B cell (primary cell): ENCODE measurements around the gene PKNOX2. TPM values are rescaled to one million over a fixed set of nuclear protein-coding genes. Genes with fewer than 3 reads are reported as not detected.

Experiments used
- ATAC-seq: fragments of 200-7000 bp; cut with Tn5 transposase; one replicate; pipeline ENCODE4 v1.10.0; 2021; ENCODE audit warnings: low read depth, mild to moderate bottlenecking, moderate number of reproducible peaks, moderate library complexity
- CTCF ChIA-PET: fragments of 350-600 bp; sonication (Branson Sonifier 250); formaldehyde crosslinking; loops from one replicate; lab custom pipeline; 2021; ENCODE audit warnings: antibody characterized with exemption, inconsistent platforms; lab: Charles Lee
- POLR2A ChIA-PET: fragments of 350-600 bp; sonication (Branson Sonifier 250); formaldehyde crosslinking; loops from one replicate; lab custom pipeline; 2021; ENCODE audit warnings: antibody characterized with exemption; lab: Charles Lee
- DNase-seq: peaks from one replicate; pipeline ENCODE4 v3.0.0; 2013
- H2AFZ ChIP-seq: 2 replicates; pipeline ENCODE4 v1.6.1; 2012; ENCODE audit warnings: mild to moderate bottlenecking, low read depth, low read length; ENCODE audit not compliant: insufficient read depth, poor library complexity, severe bottlenecking
- H3K27ac ChIP-seq, 2 donors: 1 replicate in 1 of 2; 2 replicates in 1 of 2; pipeline ENCODE4 v1.5.1; 2012 to 2013; ENCODE audit warnings: low read length in 2 of 2, mild to moderate bottlenecking in 2 of 2, moderate library complexity in 1 of 2
- H3K27me3 ChIP-seq, 4 experiments: fragments of 200-600 bp in 1 of 4; sonication (generic) in 1 of 4; replicated peaks in 1 of 4; 1 replicate in 2 of 4; 2 replicates in 2 of 4; pipeline versions ENCODE4 v1.6.1 to v1.7.0; 2013 to 2016; ENCODE audit warnings: low read length in 3 of 4, mild to moderate bottlenecking in 2 of 4, mixed read lengths in 1 of 4, moderate library complexity in 1 of 4; ENCODE audit not compliant: insufficient read depth in 4 of 4, control insufficient read depth in 3 of 4; ENCODE audit errors: control extremely low read depth in 1 of 4
- H3K36me3 ChIP-seq, 2 experiments: replicated peaks in 1 of 2; 1 replicate in 1 of 2; 2 replicates in 1 of 2; pipeline versions ENCODE4 v1.6.1 to v1.7.1; 2013; ENCODE audit warnings: low read length in 1 of 2; ENCODE audit not compliant: insufficient read depth in 2 of 2, control insufficient read depth in 1 of 2; ENCODE audit errors: control extremely low read depth in 1 of 2, extremely low read depth in 1 of 2
- H3K4me1 ChIP-seq, 2 donors: fragments of 200-600 bp in 1 of 2; sonication (generic) in 1 of 2; 1 replicate in 1 of 2; 2 replicates in 1 of 2; pipeline versions ENCODE4 v1.5.1 to v1.6.1; 2013 to 2017; ENCODE audit warnings: low read length in 2 of 2; ENCODE audit not compliant: control insufficient read depth in 2 of 2, insufficient read depth in 2 of 2
- H3K4me2 ChIP-seq: replicated peaks from 2 replicates; pipeline ENCODE3; 2012; ENCODE audit warnings: mild to moderate bottlenecking, low read depth, low read length; ENCODE audit not compliant: poor library complexity, severe bottlenecking
- H3K4me3 ChIP-seq, 5 experiments: fragments of 200-600 bp in 1 of 5; sonication (generic) in 1 of 5; 1 replicate in 3 of 5; 2 replicates in 2 of 5; pipeline versions ENCODE4 v1.5.1 to v1.7.0; 2011 to 2016; ENCODE audit warnings: low read length in 4 of 5, mild to moderate bottlenecking in 4 of 5, low read depth in 2 of 5, control low read depth in 1 of 5, moderate library complexity in 1 of 5; ENCODE audit not compliant: insufficient read depth in 1 of 5; ENCODE audit errors: control extremely low read depth in 1 of 5, extremely low read depth in 1 of 5
- H3K79me2 ChIP-seq: fragments of 200-600 bp; sonication (generic); one replicate; pipeline ENCODE4 v1.6.0; 2016; ENCODE audit warnings: low read length; ENCODE audit not compliant: control insufficient read depth, insufficient read depth
- H3K9ac ChIP-seq: fragments of 200-600 bp; sonication (generic); 2 replicates; pipeline ENCODE4 v1.6.1; 2017; ENCODE audit warnings: mild to moderate bottlenecking, low read length, moderate library complexity
- H3K9me3 ChIP-seq, 3 donors: one replicate each; pipeline versions ENCODE4 v1.6.1 to v1.7.1; 2013; ENCODE audit warnings: low read length in 2 of 3; ENCODE audit not compliant: control insufficient read depth in 2 of 3, insufficient read depth in 1 of 3; ENCODE audit errors: control extremely low read depth in 1 of 3
- H4K20me1 ChIP-seq: 2 replicates; pipeline ENCODE4 v1.6.0; 2012; ENCODE audit warnings: mild to moderate bottlenecking, low read length; ENCODE audit not compliant: insufficient read depth, control insufficient read depth, poor library complexity, severe bottlenecking
- H3K27ac Mint-ChIP-seq: one replicate; pipeline ENCODE4 v1.8.0; 2021; ENCODE audit warnings: mixed read lengths
- H3K27me3 Mint-ChIP-seq: one replicate; pipeline ENCODE4 v1.8.0; 2021; ENCODE audit warnings: mixed read lengths
- H3K4me1 Mint-ChIP-seq: one replicate; pipeline ENCODE4 v1.8.0; 2021; ENCODE audit warnings: mixed read lengths
- H3K4me3 Mint-ChIP-seq: one replicate; pipeline ENCODE4 v1.8.0; 2021; ENCODE audit warnings: mixed read lengths
- H3K9me3 Mint-ChIP-seq: one replicate; pipeline ENCODE4 v1.8.0; 2022; ENCODE audit warnings: mixed read lengths; ENCODE audit not compliant: insufficient read depth
- EZH2 ChIP-seq: IDR thresholded peaks from 2 replicates; pipeline ENCODE4 v1.6.1; 2012; ENCODE audit warnings: borderline replicate concordance, low read depth, mild to moderate bottlenecking, moderate library complexity, low read length; ENCODE audit not compliant: insufficient read depth, poor library complexity, severe bottlenecking
- WGBS: methylation state at CpG from one replicate; pipeline ENCODE4 v1.1.5; 2013; ENCODE audit warnings: missing lambda C conversion rate; ENCODE audit not compliant: insufficient coverage; 5-methylcytosine and 5-hydroxymethylcytosine counted together
- intact Hi-C: fragments of 100-400 bp; cut with micrococcal nuclease; formaldehyde crosslinking; loops from one replicate; pipeline ENCODE4 v1.10.0; 2022
- polyA plus RNA-seq: library from polyadenylated mRNA; depleted of rRNA; stranded (reverse); fragments of >200 nt; gene quantifications from 2 replicates; pipeline ENCODE4 v1.2.3, GENCODE V29; 2012
- total RNA-seq, 2 donors: library from RNA; stranded (reverse); fragments of 120-200 nt in 1 of 2; gene quantifications; 1 replicate in 1 of 2; 2 replicates in 1 of 2; pipeline versions ENCODE4 v1.2.3 to v1.2.4, GENCODE V29; 2013 to 2022
- TF ChIP-seq, protein P1 (sequence below): fragments of 200-600 bp; IDR thresholded peaks from one replicate; pipeline ENCODE4 v1.8.0; 2022; ENCODE audit warnings: antibody characterized with exemption, mild to moderate bottlenecking

Gene PKNOX2
- total and polyA plus RNA-seq, 2 donors (not counting 1 experiment from before 2014, with no cell fraction given): not detected

DNA sequence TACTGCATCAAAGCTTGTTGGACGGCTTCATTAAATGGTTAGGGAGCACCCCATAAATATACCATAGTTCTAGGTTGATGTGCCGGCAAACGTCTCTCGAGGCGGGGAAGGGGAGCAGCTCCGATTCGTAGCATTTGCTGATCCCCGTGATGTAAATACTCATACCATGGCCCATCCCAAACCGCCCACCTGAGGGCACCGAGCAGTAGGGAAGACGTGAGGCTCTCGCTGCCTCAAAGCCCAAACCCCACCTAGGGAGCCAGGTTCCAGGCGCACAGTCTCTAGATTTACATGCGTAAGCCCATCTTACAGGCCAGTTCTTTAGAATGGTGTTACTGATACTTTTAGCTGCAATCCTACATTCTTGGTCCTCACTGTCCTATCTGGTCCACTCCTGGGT is 207.5 kb downstream of the PKNOX2 start:
- no peaks in the 10 kb centered on the region for H3K9me3 Mint-ChIP-seq
- Histone ChIP-seq H3K4me3 (no peak overlapping the region), H3K27ac (no peak overlapping the region), H4K20me1 (no peaks in the 10 kb centered on the region), H3K9ac (no peak overlapping the region), H3K9me3 (no peaks in the 10 kb centered on the region), H2AFZ (no peak overlapping the region), H3K4me1 (no peaks in the 10 kb centered on the region), H3K27me3 (peaks cover 0 to 12% (median 0%) of the 10 kb centered on the region in 4 experiments), H3K79me2 (no peaks in the 10 kb centered on the region), H3K4me2 (no peak overlapping the region), H3K36me3 (no peaks in the 10 kb centered on the region)
- no peak overlapping the region for H3K27ac Mint-ChIP-seq
- POLR2A ChIA-PET: no interaction called here
- H3K4me1 Mint-ChIP-seq: no peaks in the 10 kb centered on the region
- intact Hi-C loops: no loop called here
- peaks cover 48% of the 10 kb centered on the region for H3K27me3 Mint-ChIP-seq
- no peak for DNase-seq
- H3K4me3 Mint-ChIP-seq: no peak overlapping the region
- no peak for ATAC-seq
- WGBS: 90% methylated on average over 10 of the region's 14 CpGs
- CTCF ChIA-PET: no interaction called here
- TF ChIP-seq, protein P1, sequence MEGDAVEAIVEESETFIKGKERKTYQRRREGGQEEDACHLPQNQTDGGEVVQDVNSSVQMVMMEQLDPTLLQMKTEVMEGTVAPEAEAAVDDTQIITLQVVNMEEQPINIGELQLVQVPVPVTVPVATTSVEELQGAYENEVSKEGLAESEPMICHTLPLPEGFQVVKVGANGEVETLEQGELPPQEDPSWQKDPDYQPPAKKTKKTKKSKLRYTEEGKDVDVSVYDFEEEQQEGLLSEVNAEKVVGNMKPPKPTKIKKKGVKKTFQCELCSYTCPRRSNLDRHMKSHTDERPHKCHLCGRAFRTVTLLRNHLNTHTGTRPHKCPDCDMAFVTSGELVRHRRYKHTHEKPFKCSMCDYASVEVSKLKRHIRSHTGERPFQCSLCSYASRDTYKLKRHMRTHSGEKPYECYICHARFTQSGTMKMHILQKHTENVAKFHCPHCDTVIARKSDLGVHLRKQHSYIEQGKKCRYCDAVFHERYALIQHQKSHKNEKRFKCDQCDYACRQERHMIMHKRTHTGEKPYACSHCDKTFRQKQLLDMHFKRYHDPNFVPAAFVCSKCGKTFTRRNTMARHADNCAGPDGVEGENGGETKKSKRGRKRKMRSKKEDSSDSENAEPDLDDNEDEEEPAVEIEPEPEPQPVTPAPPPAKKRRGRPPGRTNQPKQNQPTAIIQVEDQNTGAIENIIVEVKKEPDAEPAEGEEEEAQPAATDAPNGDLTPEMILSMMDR: no peak
- no peak for TF ChIP-seq EZH2

DNA sequence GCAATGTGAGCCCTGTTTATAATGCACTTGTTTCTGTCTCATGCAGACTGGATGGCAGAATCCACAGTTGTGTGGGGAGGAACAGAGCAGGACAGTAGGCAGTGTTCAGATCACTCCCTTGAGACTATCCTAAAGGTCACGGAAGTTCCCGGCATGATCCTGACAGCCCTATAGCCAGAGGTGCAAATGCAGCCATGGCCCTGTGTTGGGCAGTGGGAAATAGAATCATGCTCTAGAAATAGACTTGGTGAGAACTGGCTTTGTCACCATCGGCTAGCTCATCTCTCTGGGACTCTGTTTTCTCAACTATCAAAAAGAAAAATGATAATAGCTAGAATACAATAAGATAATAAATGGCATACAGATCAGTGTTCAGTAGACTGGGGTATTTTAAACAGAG is 208.4 kb downstream of the PKNOX2 start:
- Histone ChIP-seq H2AFZ (no peak overlapping the region), H3K4me2 (no peak overlapping the region), H3K4me1 (no peaks in the 10 kb centered on the region), H3K4me3 (no peak overlapping the region), H3K27ac (no peak overlapping the region), H3K36me3 (no peaks in the 10 kb centered on the region), H3K9me3 (no peaks in the 10 kb centered on the region), H4K20me1 (no peaks in the 10 kb centered on the region), H3K9ac (no peak overlapping the region), H3K79me2 (no peaks in the 10 kb centered on the region), H3K27me3 (peaks cover 0 to 12% (median 0%) of the 10 kb centered on the region in 4 experiments)
- intact Hi-C loops: no loop called here
- ChIA-PET CTCF (no interaction called here), POLR2A (no interaction called here)
- no peak for ATAC-seq
- Mint-ChIP-seq H3K27me3 (peaks cover 55% of the 10 kb centered on the region), H3K27ac (no peak overlapping the region), H3K4me3 (no peak overlapping the region), H3K4me1 (no peaks in the 10 kb centered on the region), H3K9me3 (no peaks in the 10 kb centered on the region)
- TF ChIP-seq, protein P1: no peak
- no peak for DNase-seq
- WGBS: 91% methylated on average over 2 of the region's 3 CpGs
